Mesendoderm (in vitro differentiated cells): Measurements from ENCODE around the gene BRINP1. TPM values are rescaled to one million over a fixed set of nuclear protein-coding genes. Genes with fewer than 3 reads are reported as not detected.

Source experiments
- DNase-seq: peaks from one replicate; pipeline ENCODE4 v3.0.0; 2013
- H2AK5ac ChIP-seq: 2 replicates; pipeline ENCODE4 v1.6.1; 2013; ENCODE audit warnings: low read length, inconsistent platforms
- H2BK120ac ChIP-seq: 2 replicates; pipeline ENCODE4 v1.6.1; 2013; ENCODE audit warnings: low read depth, mild to moderate bottlenecking, low read length, moderate library complexity, mixed read lengths
- H2BK15ac ChIP-seq: replicated peaks from 2 replicates; pipeline ENCODE4 v1.6.1; 2013; ENCODE audit warnings: low read depth, mild to moderate bottlenecking, moderate library complexity
- H2BK5ac ChIP-seq: 2 replicates; pipeline ENCODE4 v1.6.1; 2013; ENCODE audit warnings: low read length, inconsistent platforms
- H3K18ac ChIP-seq: 2 replicates; pipeline ENCODE4 v1.6.1; 2013; ENCODE audit warnings: mild to moderate bottlenecking, low read length, mixed read lengths
- H3K23ac ChIP-seq: one replicate; pipeline ENCODE4 v1.6.1; 2013; ENCODE audit warnings: low read length
- H3K27ac ChIP-seq: 2 replicates; pipeline ENCODE4 v1.5.1; 2013; ENCODE audit warnings: low read depth, mild to moderate bottlenecking, inconsistent platforms, low read length, moderate library complexity
- H3K27me3 ChIP-seq: 2 replicates; pipeline ENCODE4 v1.6.1; 2013; ENCODE audit warnings: low read length, control low read depth, mild to moderate bottlenecking, inconsistent platforms; ENCODE audit not compliant: insufficient read depth, poor library complexity
- H3K36me3 ChIP-seq: 2 replicates; pipeline ENCODE4 v1.6.1; 2013; ENCODE audit warnings: low read length, inconsistent platforms; ENCODE audit not compliant: control insufficient read depth, insufficient read depth
- H3K4ac ChIP-seq: one replicate; pipeline ENCODE4 v1.6.1; 2013; ENCODE audit warnings: low read depth, mild to moderate bottlenecking, low read length, moderate library complexity
- H3K4me1 ChIP-seq: 2 replicates; pipeline ENCODE4 v1.6.1; 2013; ENCODE audit warnings: low read depth, low read length, inconsistent platforms; ENCODE audit not compliant: control insufficient read depth
- H3K4me2 ChIP-seq: 2 replicates; pipeline ENCODE4 v1.6.1; 2013; ENCODE audit warnings: low read length
- H3K4me3 ChIP-seq: 2 replicates; pipeline ENCODE4 v1.5.1; 2013; ENCODE audit warnings: mild to moderate bottlenecking, low read length
- H3K56ac ChIP-seq: one replicate; pipeline ENCODE4 v1.6.1; 2013; ENCODE audit warnings: low read length
- H3K79me1 ChIP-seq: 2 replicates; pipeline ENCODE4 v1.6.1; 2013; ENCODE audit warnings: low read length, inconsistent platforms
- H3K79me2 ChIP-seq: 2 replicates; pipeline ENCODE4 v1.6.1; 2013; ENCODE audit warnings: mild to moderate bottlenecking, low read length; ENCODE audit not compliant: control insufficient read depth, insufficient read depth
- H3K9ac ChIP-seq: 2 replicates; pipeline ENCODE4 v1.6.1; 2013; ENCODE audit warnings: low read length, inconsistent platforms
- H4K5ac ChIP-seq: one replicate; pipeline ENCODE4 v1.6.1; 2013; ENCODE audit warnings: low read length
- H4K8ac ChIP-seq: one replicate; pipeline ENCODE4 v1.6.1; 2013; ENCODE audit warnings: low read depth, mild to moderate bottlenecking, control low read depth, low read length, moderate library complexity
- WGBS: extraction: QIAGEN DNeasy Blood & Tissue Kit; methylation state at CpG from one replicate; pipeline ENCODE4 v1.1.7; 2013; ENCODE audit warnings: low lambda C conversion rate, missing lambda C conversion rate; ENCODE audit not compliant: insufficient coverage; ENCODE audit errors: extremely low coverage; 5-methylcytosine and 5-hydroxymethylcytosine counted together
- polyA plus RNA-seq, 2 experiments: library from polyadenylated mRNA; stranded (reverse); fragments of 200-250 nt; gene quantifications; one replicate each; pipeline ENCODE4 v1.2.3, GENCODE V29; 2013

BRINP1 gene
- polyA plus RNA-seq (2013, experiment 1 of 2): 10.1 TPM
- 11.1 TPM for polyA plus RNA-seq (2013, experiment 2 of 2)

- Histone ChIP-seq H3K4me2 (peak within 1 kb of the TSS; percentile 99), H3K79me1 (no peaks in the 10 kb centered on the region), H2BK120ac (no peak within 1 kb of the TSS), H3K27ac (no peak within 1 kb of the TSS), H3K23ac (peak within 1 kb of the TSS; percentile 84), H3K18ac (no peak within 1 kb of the TSS), H3K4me3 (peak within 1 kb of the TSS; percentile 89), H3K9ac (peak within 1 kb of the TSS; percentile 86), H3K27me3 (no peaks in the 10 kb centered on the region), H3K4me1 (peaks cover 11% of the 10 kb centered on the region), H2AK5ac (no peak within 1 kb of the TSS), H4K5ac (no peak within 1 kb of the TSS), H3K4ac (no peak within 1 kb of the TSS), H3K79me2 (no peaks in the 10 kb centered on the region), H2BK15ac (no peak within 1 kb of the TSS), H3K56ac (peak within 1 kb of the TSS; percentile 94), H2BK5ac (no peak within 1 kb of the TSS), H4K8ac (no peak within 1 kb of the TSS), H3K36me3 (no peaks in the 10 kb centered on the region)
- no CpG with 5 or more reads among the region's 91 CpGs for WGBS
- DNase-seq: peak; percentile 86
Measured at GRCh38 chr9:119368681-119369581, at the start of gene BRINP1. Gene BRINP1, minus strand, starts transcription at chr9:119369435. Its CDS starts 56,080 bp downstream, at chr9:119313355.

GRCh38 chr9:119418721-119419120, 49.5 kb upstream of the BRINP1 start:
- H3K4me3 ChIP-seq: no peak overlapping the region
- no peak overlapping the region for H3K23ac ChIP-seq
- H2BK120ac ChIP-seq: no peak overlapping the region
- H3K4ac ChIP-seq: no peak overlapping the region
- H3K79me1 ChIP-seq: no peaks in the 10 kb centered on the region
- no peak overlapping the region for H2BK5ac ChIP-seq
- H3K56ac ChIP-seq: no peak overlapping the region
- H2AK5ac ChIP-seq: no peak overlapping the region
- no peaks in the 10 kb centered on the region for H3K27me3 ChIP-seq
- no peak overlapping the region for H3K4me2 ChIP-seq
- H4K5ac ChIP-seq: no peak overlapping the region
- no peak overlapping the region for H3K27ac ChIP-seq
- no peaks in the 10 kb centered on the region for H3K36me3 ChIP-seq
- no peak overlapping the region for H4K8ac ChIP-seq
- H3K79me2 ChIP-seq: no peaks in the 10 kb centered on the region
- H3K18ac ChIP-seq: no peak overlapping the region
- no CpG with 5 or more reads among the region's 1 CpG for WGBS
- no peaks in the 10 kb centered on the region for H3K4me1 ChIP-seq
- no peak for DNase-seq
- H3K9ac ChIP-seq: no peak overlapping the region
- H2BK15ac ChIP-seq: no peak overlapping the region

- no peak overlapping the region for H2BK120ac ChIP-seq
- no peaks in the 10 kb centered on the region for H3K36me3 ChIP-seq
- no peak overlapping the region for H4K5ac ChIP-seq
- DNase-seq: no peak
- H3K79me2 ChIP-seq: no peaks in the 10 kb centered on the region
- no peak overlapping the region for H4K8ac ChIP-seq
- no peak overlapping the region for H3K23ac ChIP-seq
- no peak overlapping the region for H3K4me2 ChIP-seq
- H3K9ac ChIP-seq: no peak overlapping the region
- H3K4me3 ChIP-seq: no peak overlapping the region
- H3K4me1 ChIP-seq: no peaks in the 10 kb centered on the region
- H3K4ac ChIP-seq: no peak overlapping the region
- H3K18ac ChIP-seq: no peak overlapping the region
- no peak overlapping the region for H2AK5ac ChIP-seq
- H3K27ac ChIP-seq: no peak overlapping the region
- H3K79me1 ChIP-seq: no peaks in the 10 kb centered on the region
- H3K27me3 ChIP-seq: no peaks in the 10 kb centered on the region
- H2BK15ac ChIP-seq: no peak overlapping the region
- H2BK5ac ChIP-seq: no peak overlapping the region
- no peak overlapping the region for H3K56ac ChIP-seq
Measured at GRCh38 chr9:119416793-119417192, 47.6 kb upstream of the BRINP1 start.

- H3K27ac ChIP-seq: no peak overlapping the region
- H3K9ac ChIP-seq: no peak overlapping the region
- H3K56ac ChIP-seq: no peak overlapping the region
- H3K4me2 ChIP-seq: no peak overlapping the region
- no peak overlapping the region for H2BK15ac ChIP-seq
- H3K36me3 ChIP-seq: no peaks in the 10 kb centered on the region
- no peaks in the 10 kb centered on the region for H3K79me1 ChIP-seq
- no peak overlapping the region for H3K23ac ChIP-seq
- H4K5ac ChIP-seq: no peak overlapping the region
- H3K79me2 ChIP-seq: no peaks in the 10 kb centered on the region
- H3K4me1 ChIP-seq: no peaks in the 10 kb centered on the region
- H3K4me3 ChIP-seq: no peak overlapping the region
- H2BK5ac ChIP-seq: no peak overlapping the region
- DNase-seq: peak; percentile 42
- no peak overlapping the region for H3K18ac ChIP-seq
- no peak overlapping the region for H2BK120ac ChIP-seq
- H3K4ac ChIP-seq: no peak overlapping the region
- no peak overlapping the region for H2AK5ac ChIP-seq
- H3K27me3 ChIP-seq: no peaks in the 10 kb centered on the region
- WGBS: no CpG with 5 or more reads among the region's 4 CpGs
- no peak overlapping the region for H4K8ac ChIP-seq
Measured at GRCh38 chr9:119412399-119412798, 43.2 kb upstream of the BRINP1 start.

- Histone ChIP-seq H3K4me3 (no peak overlapping the region), H3K79me2 (no peaks in the 10 kb centered on the region), H3K27me3 (no peaks in the 10 kb centered on the region), H3K18ac (no peak overlapping the region), H3K4me1 (no peaks in the 10 kb centered on the region), H3K9ac (no peak overlapping the region), H3K79me1 (no peaks in the 10 kb centered on the region), H2BK15ac (no peak overlapping the region), H3K56ac (no peak overlapping the region), H3K23ac (no peak overlapping the region), H3K4me2 (no peak overlapping the region), H2AK5ac (no peak overlapping the region), H2BK5ac (no peak overlapping the region), H3K4ac (no peak overlapping the region), H2BK120ac (no peak overlapping the region), H3K36me3 (no peaks in the 10 kb centered on the region), H3K27ac (no peak overlapping the region), H4K5ac (no peak overlapping the region), H4K8ac (no peak overlapping the region)
- WGBS: no CpG with 5 or more reads among the region's 3 CpGs
- peak; percentile 13 for DNase-seq
Measured at GRCh38 chr9:119409552-119409951, 40.3 kb upstream of the BRINP1 start.
